Measurements from ENCODE around the gene TRIO.

TRIO gene

GRCh38 chr5:14528115-14528514, 385.0 kb downstream of the TRIO start:
- Histone ChIP-seq H3K27ac (no peak overlapping the region), H3K36me3 (ENCODE audit: insufficient read depth, low read length) (no peaks in the 10 kb centered on the region), H3K4me3 (no peak overlapping the region), H3K9ac (ENCODE audit: insufficient read length) (no peak overlapping the region), H3K9me3 (ENCODE audit: low read depth, low read length) (no peaks in the 10 kb centered on the region)
- no peak for TF ChIP-seq POLR2AphosphoS5 (IDR thresholded peaks at IDR 0.05; ENCODE audit: borderline replicate concordance, low read depth, low read length)
- no peak for TF ChIP-seq EZH2 (IDR thresholded peaks at IDR 0.05)
- no peak for TF ChIP-seq FOXP2 (optimal IDR thresholded peaks at IDR 0.05; ENCODE audit: control extremely low read depth, extremely low read length, insufficient read depth)
- DNase-seq (ENCODE audit: low read depth, low spot score) = no peak

GRCh38 chr5:14528926-14529325, 385.8 kb downstream of the TRIO start:
- Histone ChIP-seq H3K9me3 (ENCODE audit: low read depth, low read length) (no peaks in the 10 kb centered on the region), H3K9ac (ENCODE audit: insufficient read length) (no peak overlapping the region), H3K27ac (no peak overlapping the region), H3K4me3 (no peak overlapping the region), H3K36me3 (ENCODE audit: insufficient read depth, low read length) (no peaks in the 10 kb centered on the region)
- TF ChIP-seq FOXP2 (optimal IDR thresholded peaks at IDR 0.05; ENCODE audit: control extremely low read depth, extremely low read length, insufficient read depth) = no peak
- TF ChIP-seq POLR2AphosphoS5 (IDR thresholded peaks at IDR 0.05; ENCODE audit: borderline replicate concordance, low read depth, low read length) = no peak
- no peak for DNase-seq (ENCODE audit: low read depth, low spot score)

- Histone ChIP-seq H3K27ac (no peak overlapping the region), H3K9me3 (ENCODE audit: low read depth, low read length) (no peaks in the 10 kb centered on the region), H3K36me3 (ENCODE audit: insufficient read depth, low read length) (no peaks in the 10 kb centered on the region), H3K9ac (ENCODE audit: insufficient read length) (no peak overlapping the region), H3K4me3 (no peak overlapping the region)
- no peak for DNase-seq (ENCODE audit: low read depth, low spot score)
- TF ChIP-seq POLR2AphosphoS5 (IDR thresholded peaks at IDR 0.05; ENCODE audit: borderline replicate concordance, low read depth, low read length) (no peak), FOXP2 (optimal IDR thresholded peaks at IDR 0.05; ENCODE audit: control extremely low read depth, extremely low read length, insufficient read depth) (no peak), EZH2 (IDR thresholded peaks at IDR 0.05) (no peak)
These were observed 388.5 kb downstream of the TRIO start for GRCh38 chr5:14531668-14532067.

- no peak overlapping the region for H3K4me3 ChIP-seq
- TF ChIP-seq EZH2 (IDR thresholded peaks at IDR 0.05) (no peak), FOXP2 (optimal IDR thresholded peaks at IDR 0.05; ENCODE audit: control extremely low read depth, extremely low read length, insufficient read depth) (no peak), POLR2AphosphoS5 (IDR thresholded peaks at IDR 0.05; ENCODE audit: borderline replicate concordance, low read depth, low read length) (no peak)
- H3K27ac ChIP-seq = no peak overlapping the region
These were observed 389.0 kb downstream of the TRIO start for GRCh38 chr5:14532180-14532579.

GRCh38 chr5:14534773-14535172, 391.6 kb downstream of the TRIO start:
- TF ChIP-seq POLR2AphosphoS5 (IDR thresholded peaks at IDR 0.05; ENCODE audit: borderline replicate concordance, low read depth, low read length) (no peak), FOXP2 (optimal IDR thresholded peaks at IDR 0.05; ENCODE audit: control extremely low read depth, extremely low read length, insufficient read depth) (no peak), EZH2 (IDR thresholded peaks at IDR 0.05) (no peak)
- Histone ChIP-seq H3K9me3 (ENCODE audit: low read depth, low read length) (no peaks in the 10 kb centered on the region), H3K27ac (no peak overlapping the region), H3K36me3 (ENCODE audit: insufficient read depth, low read length) (no peaks in the 10 kb centered on the region), H3K9ac (ENCODE audit: insufficient read length) (no peak overlapping the region), H3K4me3 (no peak overlapping the region)
- no peak for DNase-seq (ENCODE audit: low read depth, low spot score)

More at GRCh38 chr5:14532180-14532579, 389.0 kb downstream of the TRIO start:
- Histone ChIP-seq H3K36me3 (ENCODE audit: insufficient read depth, low read length) (no peaks in the 10 kb centered on the region), H3K9me3 (ENCODE audit: low read depth, low read length) (no peaks in the 10 kb centered on the region), H3K9ac (ENCODE audit: insufficient read length) (no peak overlapping the region)
- DNase-seq (ENCODE audit: low read depth, low spot score) = no peak

- no peak for DNase-seq (ENCODE audit: low read depth, low spot score)
- Histone ChIP-seq H3K9me3 (ENCODE audit: low read depth, low read length) (no peaks in the 10 kb centered on the region), H3K9ac (ENCODE audit: insufficient read length) (no peak overlapping the region), H3K4me3 (no peak overlapping the region), H3K27ac (no peak overlapping the region), H3K36me3 (ENCODE audit: insufficient read depth, low read length) (no peaks in the 10 kb centered on the region)
- no peak for TF ChIP-seq FOXP2 (optimal IDR thresholded peaks at IDR 0.05; ENCODE audit: control extremely low read depth, extremely low read length, insufficient read depth)
- TF ChIP-seq EZH2 (IDR thresholded peaks at IDR 0.05) = no peak
- no peak for TF ChIP-seq POLR2AphosphoS5 (IDR thresholded peaks at IDR 0.05; ENCODE audit: borderline replicate concordance, low read depth, low read length)
These were observed 402.2 kb downstream of the TRIO start for GRCh38 chr5:14545308-14545707.

GRCh38 chr5:14545862-14546261, 402.7 kb downstream of the TRIO start:
- no peak for DNase-seq (ENCODE audit: low read depth, low spot score)
- no peak for TF ChIP-seq EZH2 (IDR thresholded peaks at IDR 0.05)
- no peak for TF ChIP-seq FOXP2 (optimal IDR thresholded peaks at IDR 0.05; ENCODE audit: control extremely low read depth, extremely low read length, insufficient read depth)
- TF ChIP-seq POLR2AphosphoS5 (IDR thresholded peaks at IDR 0.05; ENCODE audit: borderline replicate concordance, low read depth, low read length) = no peak

GRCh38 chr5:14547666-14548065, 404.5 kb downstream of the TRIO start:
- no peak for DNase-seq (ENCODE audit: low read depth, low spot score)
- TF ChIP-seq EZH2 (IDR thresholded peaks at IDR 0.05) (no peak), POLR2AphosphoS5 (IDR thresholded peaks at IDR 0.05; ENCODE audit: borderline replicate concordance, low read depth, low read length) (no peak), FOXP2 (optimal IDR thresholded peaks at IDR 0.05; ENCODE audit: control extremely low read depth, extremely low read length, insufficient read depth) (no peak)
- Histone ChIP-seq H3K4me3 (no peak overlapping the region), H3K9me3 (ENCODE audit: low read depth, low read length) (no peaks in the 10 kb centered on the region), H3K27ac (no peak overlapping the region), H3K36me3 (ENCODE audit: insufficient read depth, low read length) (no peaks in the 10 kb centered on the region), H3K9ac (ENCODE audit: insufficient read length) (no peak overlapping the region)

More at GRCh38 chr5:14545862-14546261, 402.7 kb downstream of the TRIO start:
- Histone ChIP-seq H3K27ac (no peak overlapping the region), H3K36me3 (ENCODE audit: insufficient read depth, low read length) (no peaks in the 10 kb centered on the region), H3K9ac (ENCODE audit: insufficient read length) (no peak overlapping the region), H3K9me3 (ENCODE audit: low read depth, low read length) (no peaks in the 10 kb centered on the region), H3K4me3 (no peak overlapping the region)

- TF ChIP-seq EZH2 (IDR thresholded peaks at IDR 0.05) (no peak), FOXP2 (optimal IDR thresholded peaks at IDR 0.05; ENCODE audit: control extremely low read depth, extremely low read length, insufficient read depth) (no peak), POLR2AphosphoS5 (IDR thresholded peaks at IDR 0.05; ENCODE audit: borderline replicate concordance, low read depth, low read length) (no peak)
- Histone ChIP-seq H3K27ac (no peak overlapping the region), H3K9ac (ENCODE audit: insufficient read length) (no peak overlapping the region), H3K4me3 (no peak overlapping the region), H3K36me3 (ENCODE audit: insufficient read depth, low read length) (no peaks in the 10 kb centered on the region), H3K9me3 (ENCODE audit: low read depth, low read length) (no peaks in the 10 kb centered on the region)
- no peak for DNase-seq (ENCODE audit: low read depth, low spot score)
These were observed 408.1 kb downstream of the TRIO start for GRCh38 chr5:14551211-14551610.
